ACC112 (cell line): ENCODE results near the gene SMOC2.

Experiments used
- H2AFZ ChIP-seq: fragments of 200-600 bp; sonication (generic); one replicate; pipeline ENCODE4 v1.6.0; 2017; ENCODE audit warnings: antibody characterized with exemption, low read length; ENCODE audit not compliant: unreplicated experiment
- H3K27ac ChIP-seq: fragments of 200-600 bp; sonication (generic); 2 replicates; pipeline ENCODE4 v1.5.1; 2014; ENCODE audit warnings: low read depth, mild to moderate bottlenecking, antibody characterized with exemption, low read length, moderate library complexity
- H3K27me3 ChIP-seq: fragments of 200-600 bp; sonication (generic); 2 replicates; pipeline ENCODE4 v1.6.1; 2014; ENCODE audit warnings: mild to moderate bottlenecking, antibody characterized with exemption, low read length, moderate library complexity, mixed read lengths; ENCODE audit not compliant: insufficient read depth
- H3K36me3 ChIP-seq: fragments of 200-600 bp; sonication (generic); 2 replicates; pipeline ENCODE4 v1.6.1; 2016; ENCODE audit warnings: mild to moderate bottlenecking, antibody characterized with exemption, low read length, moderate library complexity, mixed read lengths; ENCODE audit not compliant: insufficient read depth
- H3K4me1 ChIP-seq: fragments of 200-600 bp; sonication (generic); one replicate; pipeline ENCODE4 v1.6.1; 2016; ENCODE audit warnings: low read length, mixed read lengths; ENCODE audit not compliant: insufficient read depth, unreplicated experiment, control insufficient read depth
- H3K4me3 ChIP-seq: fragments of 200-600 bp; sonication (generic); 2 replicates; pipeline ENCODE4 v1.5.1; 2014; ENCODE audit warnings: mild to moderate bottlenecking, low read depth, low read length
- H3K79me2 ChIP-seq: fragments of 200-600 bp; sonication (generic); one replicate; pipeline ENCODE4 v1.6.0; 2016; ENCODE audit warnings: low read length; ENCODE audit not compliant: control insufficient read depth, unreplicated experiment, insufficient read depth

SMOC2 gene

DNA sequence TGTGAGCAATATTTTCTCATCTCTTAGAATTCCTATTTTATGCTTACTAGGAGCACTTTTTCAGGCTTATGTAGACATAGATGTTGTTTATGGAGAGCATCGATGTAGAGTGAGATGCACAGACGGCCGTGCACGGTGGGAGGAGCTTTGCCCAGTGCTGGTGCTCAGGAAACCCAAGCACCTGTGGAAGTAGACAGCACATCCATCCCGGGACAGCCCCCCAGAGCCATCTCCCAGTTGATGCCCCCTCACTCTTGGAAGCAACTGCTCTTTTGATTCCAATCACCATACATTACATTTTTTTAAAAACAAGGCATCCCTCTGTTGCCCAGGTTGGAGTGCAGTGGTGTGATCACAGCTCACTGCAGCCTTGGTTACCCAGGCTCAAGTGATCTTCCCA, 143.7 kb downstream of the SMOC2 start:
- Histone ChIP-seq H2AFZ (no peak overlapping the region), H3K79me2 (no peaks in the 10 kb centered on the region), H3K4me3 (no peak overlapping the region), H3K4me1 (no peaks in the 10 kb centered on the region), H3K27me3 (no peaks in the 10 kb centered on the region), H3K27ac (no peak overlapping the region), H3K36me3 (no peaks in the 10 kb centered on the region)

- Histone ChIP-seq H3K27me3 (no peaks in the 10 kb centered on the region), H3K4me3 (no peak overlapping the region), H3K36me3 (no peaks in the 10 kb centered on the region), H3K27ac (no peak overlapping the region), H3K4me1 (no peaks in the 10 kb centered on the region), H2AFZ (no peak overlapping the region), H3K79me2 (no peaks in the 10 kb centered on the region)
Observed at GRCh38 chr6:168585441-168585840, 144.5 kb downstream of the SMOC2 start.

- H3K79me2 ChIP-seq: no peaks in the 10 kb centered on the region
- H3K27me3 ChIP-seq: no peaks in the 10 kb centered on the region
- H3K36me3 ChIP-seq: no peaks in the 10 kb centered on the region
- no peaks in the 10 kb centered on the region for H3K4me1 ChIP-seq
- no peak overlapping the region for H2AFZ ChIP-seq
- H3K4me3 ChIP-seq: no peak overlapping the region
- H3K27ac ChIP-seq: no peak overlapping the region
Observed at GRCh38 chr6:168589275-168589674, 148.3 kb downstream of the SMOC2 start.

- Histone ChIP-seq H3K36me3 (no peaks in the 10 kb centered on the region), H3K79me2 (no peaks in the 10 kb centered on the region), H3K27ac (no peak overlapping the region), H2AFZ (no peak overlapping the region), H3K27me3 (no peaks in the 10 kb centered on the region), H3K4me3 (no peak overlapping the region), H3K4me1 (no peaks in the 10 kb centered on the region)
Observed at GRCh38 chr6:168590406-168590805, 149.4 kb downstream of the SMOC2 start.

GRCh38 chr6:168596344-168596743, 155.4 kb downstream of the SMOC2 start:
- Histone ChIP-seq H2AFZ (no peak overlapping the region), H3K27me3 (no peaks in the 10 kb centered on the region), H3K27ac (no peak overlapping the region), H3K36me3 (no peaks in the 10 kb centered on the region), H3K4me3 (no peak overlapping the region), H3K79me2 (no peaks in the 10 kb centered on the region), H3K4me1 (no peaks in the 10 kb centered on the region)

DNA sequence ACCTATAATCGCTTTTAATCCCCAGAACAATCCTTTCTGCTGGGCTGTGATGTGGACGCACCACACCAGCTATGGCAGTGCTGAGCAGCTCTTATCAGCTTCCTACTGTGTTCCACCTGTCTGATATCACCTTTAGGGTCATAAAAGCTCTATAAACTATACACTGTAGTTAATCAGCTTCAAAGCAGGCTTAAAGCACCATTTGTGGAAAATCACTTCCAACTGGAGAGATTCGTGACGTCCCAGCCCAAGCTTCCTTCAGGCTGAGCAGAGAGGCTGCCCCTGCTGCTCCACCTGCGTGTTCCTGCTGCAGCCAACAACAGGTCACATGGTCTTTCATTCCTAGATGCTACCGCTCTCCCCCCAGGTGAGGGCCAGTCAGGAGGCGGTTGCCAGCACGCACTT, 156.5 kb downstream of the SMOC2 start:
- Histone ChIP-seq H3K27me3 (no peaks in the 10 kb centered on the region), H3K36me3 (no peaks in the 10 kb centered on the region), H3K4me1 (no peaks in the 10 kb centered on the region), H2AFZ (no peak overlapping the region), H3K79me2 (no peaks in the 10 kb centered on the region), H3K27ac (no peak overlapping the region), H3K4me3 (no peak overlapping the region)

DNA sequence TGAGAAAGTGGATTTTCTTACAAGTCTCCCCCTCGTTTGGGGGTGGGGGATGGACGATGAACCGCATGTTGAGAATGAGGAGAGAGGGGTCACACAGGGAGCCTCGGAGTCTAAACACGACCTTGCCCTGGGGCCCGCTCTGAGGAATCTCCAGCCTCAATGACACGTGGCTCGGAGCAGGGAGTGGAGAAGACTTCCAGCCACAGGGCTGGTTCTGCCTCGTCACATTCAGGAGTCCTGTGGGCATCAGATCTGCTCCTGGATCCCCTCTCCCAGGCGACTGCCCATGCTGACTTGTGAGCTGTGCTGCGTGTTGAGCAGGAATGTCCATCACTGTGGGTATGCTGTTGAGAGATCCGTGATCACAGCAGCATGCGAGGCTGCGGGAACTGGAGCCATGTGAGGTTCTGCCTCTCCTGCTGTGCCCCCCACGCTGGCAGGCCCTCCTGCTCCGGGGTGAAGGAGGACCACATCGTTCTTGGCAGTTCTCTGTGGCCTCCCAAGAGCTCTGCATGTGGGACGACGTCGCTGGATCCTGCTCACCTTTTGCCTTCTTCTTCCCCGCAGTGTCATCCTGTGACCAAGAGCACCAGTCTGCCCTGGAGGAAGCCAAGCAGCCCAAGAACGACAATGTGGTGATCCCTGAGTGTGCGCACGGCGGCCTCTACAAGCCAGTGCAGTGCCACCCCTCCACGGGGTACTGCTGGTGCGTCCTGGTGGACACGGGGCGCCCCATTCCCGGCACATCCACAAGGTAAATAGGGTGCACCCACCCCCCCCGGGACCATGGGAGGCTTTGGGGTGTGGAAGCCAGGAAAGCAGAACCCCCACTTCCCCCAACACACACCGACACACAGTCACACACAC, 157.5 kb downstream of the SMOC2 start:
- Histone ChIP-seq H3K4me1 (no peaks in the 10 kb centered on the region), H2AFZ (no peak overlapping the region), H3K4me3 (no peak overlapping the region), H3K27ac (no peak overlapping the region), H3K79me2 (no peaks in the 10 kb centered on the region), H3K36me3 (no peaks in the 10 kb centered on the region), H3K27me3 (no peaks in the 10 kb centered on the region)

- Histone ChIP-seq H3K4me3 (no peak overlapping the region), H2AFZ (no peak overlapping the region), H3K27me3 (no peaks in the 10 kb centered on the region), H3K36me3 (no peaks in the 10 kb centered on the region), H3K79me2 (no peaks in the 10 kb centered on the region), H3K27ac (no peak overlapping the region), H3K4me1 (no peaks in the 10 kb centered on the region)
Observed at GRCh38 chr6:168599118-168599494, 158.1 kb downstream of the SMOC2 start.

- no peak overlapping the region for H3K27ac ChIP-seq
- H3K36me3 ChIP-seq: no peaks in the 10 kb centered on the region
- H3K4me3 ChIP-seq: no peak overlapping the region
- no peaks in the 10 kb centered on the region for H3K79me2 ChIP-seq
- no peaks in the 10 kb centered on the region for H3K4me1 ChIP-seq
- no peak overlapping the region for H2AFZ ChIP-seq
- H3K27me3 ChIP-seq: no peaks in the 10 kb centered on the region
Observed at GRCh38 chr6:168599769-168600330, 158.9 kb downstream of the SMOC2 start.

- Histone ChIP-seq H3K4me1 (no peaks in the 10 kb centered on the region), H3K27ac (no peak overlapping the region), H2AFZ (no peak overlapping the region), H3K36me3 (no peaks in the 10 kb centered on the region), H3K4me3 (no peak overlapping the region), H3K27me3 (no peaks in the 10 kb centered on the region), H3K79me2 (no peaks in the 10 kb centered on the region)
Observed at GRCh38 chr6:168600381-168600780, 159.4 kb downstream of the SMOC2 start.

- H3K27ac ChIP-seq: no peak overlapping the region
- no peaks in the 10 kb centered on the region for H3K79me2 ChIP-seq
- H3K36me3 ChIP-seq: no peaks in the 10 kb centered on the region
- H3K4me1 ChIP-seq: no peaks in the 10 kb centered on the region
- no peak overlapping the region for H3K4me3 ChIP-seq
- H3K27me3 ChIP-seq: no peaks in the 10 kb centered on the region
- H2AFZ ChIP-seq: no peak overlapping the region
Observed at GRCh38 chr6:168601111-168601510, 160.1 kb downstream of the SMOC2 start.
